Adrenal gland (tissue), 5 donors: ENCODE data around the gene NEDD8.

Experiments
- CTCF ChIP-seq, 6 experiments: fragments of 450-650 bp in 4 of 6; fragments of 200-600 bp in 2 of 6; sonication (generic) in 1 of 6; IDR thresholded peaks; 1 replicate in 5 of 6; 2 replicates in 1 of 6; pipeline versions ENCODE4 v1.5.1 to v1.8.0; 2016 to 2021; ENCODE audit warnings: antibody characterized with exemption in 6 of 6, mild to moderate bottlenecking in 2 of 6, moderate library complexity in 1 of 6
- POLR2A ChIP-seq, 2 donors: fragments of 450-650 bp; IDR thresholded peaks; one replicate each; pipeline ENCODE4 v1.6.1; 2017; ENCODE audit warnings: antibody characterized with exemption in 2 of 2, mild to moderate bottlenecking in 2 of 2, moderate library complexity in 1 of 2
- donor health status: DM: no; HTN: no; CAD: no.

GRCh38 chr14:24215495-24216344 lies 16.4 kb downstream of the NEDD8 start, which contains the start of gene MDP1:
- peak; percentile 12 to 54 (median 46) for TF ChIP-seq CTCF (IDR thresholded peaks at IDR 0.05)
- peak; percentile 83 to 94 for TF ChIP-seq POLR2A (IDR thresholded peaks at IDR 0.05)
